Hepatocyte (in vitro differentiated cells): ENCODE data around the gene ZNG1A.
"Not testable (repeated sequence)": the region's sequence is repeated elsewhere in the genome, so short reads cannot be mapped to it uniquely, and the experiment has no call there.

Experiments
- EZH2 ChIP-seq: fragments of 200-600 bp; sonication (generic); IDR thresholded peaks from 2 replicates; pipeline ENCODE4 v1.6.1; 2016; ENCODE audit warnings: antibody characterized with exemption, mild to moderate bottlenecking, borderline replicate concordance
- EZH2phosphoT487 ChIP-seq: fragments of 200-600 bp; sonication (generic); IDR thresholded peaks from one replicate; pipeline ENCODE4 v1.6.1; 2018; ENCODE audit warnings: antibody characterized with exemption, mild to moderate bottlenecking, low read depth, moderate library complexity; ENCODE audit not compliant: unreplicated experiment, severe bottlenecking
- TF ChIP-seq, protein P1 (sequence below): fragments of 200-600 bp; sonication (generic); IDR thresholded peaks from 2 replicates; pipeline ENCODE4 v1.5.1; 2016; ENCODE audit warnings: antibody characterized with exemption, mild to moderate bottlenecking; ENCODE audit not compliant: poor library complexity

DNA sequence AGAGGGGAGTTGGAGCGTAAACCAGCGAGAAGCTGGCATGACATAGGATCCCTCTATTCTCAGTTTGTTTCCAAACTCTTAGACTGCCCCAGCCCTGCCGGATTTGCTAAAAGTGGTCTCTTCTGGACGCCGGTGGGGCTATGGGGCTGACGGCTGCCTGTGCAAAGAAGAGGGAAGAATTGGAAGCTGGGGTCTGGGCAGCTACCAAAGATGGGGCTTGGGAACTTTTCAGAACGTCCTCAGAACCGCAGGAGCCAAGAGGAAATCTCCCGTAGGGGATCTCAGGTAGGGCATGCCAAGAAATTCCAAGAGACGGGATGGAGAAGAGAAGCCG lies 63.8 kb downstream of the ZNG1A start:
- TF ChIP-seq EZH2phosphoT487 = peak; percentile 1
- TF ChIP-seq, protein P1, sequence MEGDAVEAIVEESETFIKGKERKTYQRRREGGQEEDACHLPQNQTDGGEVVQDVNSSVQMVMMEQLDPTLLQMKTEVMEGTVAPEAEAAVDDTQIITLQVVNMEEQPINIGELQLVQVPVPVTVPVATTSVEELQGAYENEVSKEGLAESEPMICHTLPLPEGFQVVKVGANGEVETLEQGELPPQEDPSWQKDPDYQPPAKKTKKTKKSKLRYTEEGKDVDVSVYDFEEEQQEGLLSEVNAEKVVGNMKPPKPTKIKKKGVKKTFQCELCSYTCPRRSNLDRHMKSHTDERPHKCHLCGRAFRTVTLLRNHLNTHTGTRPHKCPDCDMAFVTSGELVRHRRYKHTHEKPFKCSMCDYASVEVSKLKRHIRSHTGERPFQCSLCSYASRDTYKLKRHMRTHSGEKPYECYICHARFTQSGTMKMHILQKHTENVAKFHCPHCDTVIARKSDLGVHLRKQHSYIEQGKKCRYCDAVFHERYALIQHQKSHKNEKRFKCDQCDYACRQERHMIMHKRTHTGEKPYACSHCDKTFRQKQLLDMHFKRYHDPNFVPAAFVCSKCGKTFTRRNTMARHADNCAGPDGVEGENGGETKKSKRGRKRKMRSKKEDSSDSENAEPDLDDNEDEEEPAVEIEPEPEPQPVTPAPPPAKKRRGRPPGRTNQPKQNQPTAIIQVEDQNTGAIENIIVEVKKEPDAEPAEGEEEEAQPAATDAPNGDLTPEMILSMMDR = not testable (repeated sequence)
- TF ChIP-seq EZH2 = peak; percentile 4
